GM06990 (cell line): Measurements from ENCODE around the gene OGDH.
A peak's percentile ranks its signal among the peaks of the same experiment; 100 is the strongest.

ENCODE experiments used
- DNase-seq: peaks from one replicate; pipeline ENCODE4 v3.0.0-alpha.2; 2011; ENCODE audit not compliant: insufficient read length; ENCODE audit errors: extremely low read depth
- H3K27me3 ChIP-seq: replicated peaks from 2 replicates; pipeline ENCODE4 v1.6.0; 2011; ENCODE audit warnings: low read length; ENCODE audit not compliant: control insufficient read depth, insufficient read depth
- H3K36me3 ChIP-seq: 2 replicates; pipeline ENCODE4 v1.5.1; 2011; ENCODE audit warnings: low read length; ENCODE audit not compliant: control insufficient read depth, insufficient read depth
- H3K4me3 ChIP-seq: replicated peaks from 2 replicates; pipeline ENCODE4 v1.5.1; 2011; ENCODE audit warnings: low read depth, mild to moderate bottlenecking, control low read depth, low read length
- TF ChIP-seq, protein P1 (sequence below): IDR thresholded peaks from 2 replicates; pipeline ENCODE4 v1.5.1; 2011; ENCODE audit warnings: low read length, control low read depth, mild to moderate bottlenecking, inconsistent platforms; ENCODE audit not compliant: insufficient read depth, poor library complexity, severe bottlenecking

OGDH gene

GRCh38 chr7:44733708-44734481, 127.5 kb downstream of the OGDH start:
- TF ChIP-seq, protein P1, sequence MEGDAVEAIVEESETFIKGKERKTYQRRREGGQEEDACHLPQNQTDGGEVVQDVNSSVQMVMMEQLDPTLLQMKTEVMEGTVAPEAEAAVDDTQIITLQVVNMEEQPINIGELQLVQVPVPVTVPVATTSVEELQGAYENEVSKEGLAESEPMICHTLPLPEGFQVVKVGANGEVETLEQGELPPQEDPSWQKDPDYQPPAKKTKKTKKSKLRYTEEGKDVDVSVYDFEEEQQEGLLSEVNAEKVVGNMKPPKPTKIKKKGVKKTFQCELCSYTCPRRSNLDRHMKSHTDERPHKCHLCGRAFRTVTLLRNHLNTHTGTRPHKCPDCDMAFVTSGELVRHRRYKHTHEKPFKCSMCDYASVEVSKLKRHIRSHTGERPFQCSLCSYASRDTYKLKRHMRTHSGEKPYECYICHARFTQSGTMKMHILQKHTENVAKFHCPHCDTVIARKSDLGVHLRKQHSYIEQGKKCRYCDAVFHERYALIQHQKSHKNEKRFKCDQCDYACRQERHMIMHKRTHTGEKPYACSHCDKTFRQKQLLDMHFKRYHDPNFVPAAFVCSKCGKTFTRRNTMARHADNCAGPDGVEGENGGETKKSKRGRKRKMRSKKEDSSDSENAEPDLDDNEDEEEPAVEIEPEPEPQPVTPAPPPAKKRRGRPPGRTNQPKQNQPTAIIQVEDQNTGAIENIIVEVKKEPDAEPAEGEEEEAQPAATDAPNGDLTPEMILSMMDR: no peak
- no peak for DNase-seq
- Histone ChIP-seq H3K4me3 (no peak overlapping the region), H3K36me3 (no peaks in the 10 kb centered on the region), H3K27me3 (no peaks in the 10 kb centered on the region)

DNA sequence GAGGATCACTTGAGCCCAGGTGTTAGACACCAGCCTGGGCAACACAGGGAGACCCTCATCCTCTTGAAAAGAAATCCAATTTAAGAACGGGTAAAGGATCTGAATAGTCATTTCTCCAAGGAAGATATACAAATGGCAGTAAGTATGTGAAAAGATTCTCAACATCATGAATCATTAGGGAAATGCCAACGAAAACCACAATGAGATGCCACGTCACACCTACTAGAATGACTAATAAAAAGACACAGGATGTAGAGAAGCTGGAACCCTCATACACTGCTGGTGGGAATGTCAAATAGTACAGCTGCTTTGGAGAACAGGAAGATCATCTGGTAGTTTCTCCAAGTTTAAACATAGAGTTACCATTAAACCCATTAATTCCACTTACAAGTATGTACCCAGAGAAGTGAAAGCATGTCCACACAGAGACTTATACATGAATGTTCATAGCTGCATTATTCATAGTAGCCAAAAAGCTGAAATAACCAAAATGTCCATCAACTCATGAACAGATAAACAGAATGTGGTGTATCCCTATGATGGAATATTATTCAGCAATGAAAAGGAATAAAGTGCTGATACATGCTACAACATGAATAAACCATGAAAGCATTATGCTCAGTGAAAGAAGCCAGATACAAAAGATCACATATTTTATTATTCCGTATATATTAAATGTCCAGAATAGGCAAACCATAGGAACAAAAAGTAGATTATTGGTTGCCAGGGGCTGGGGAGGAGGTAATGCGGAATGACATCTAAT, 129.2 kb downstream of the OGDH start:
- H3K36me3 ChIP-seq: no peaks in the 10 kb centered on the region
- H3K27me3 ChIP-seq: no peaks in the 10 kb centered on the region
- peak; percentile 75 for DNase-seq
- H3K4me3 ChIP-seq: no peak overlapping the region
- TF ChIP-seq, protein P1: no peak

DNA sequence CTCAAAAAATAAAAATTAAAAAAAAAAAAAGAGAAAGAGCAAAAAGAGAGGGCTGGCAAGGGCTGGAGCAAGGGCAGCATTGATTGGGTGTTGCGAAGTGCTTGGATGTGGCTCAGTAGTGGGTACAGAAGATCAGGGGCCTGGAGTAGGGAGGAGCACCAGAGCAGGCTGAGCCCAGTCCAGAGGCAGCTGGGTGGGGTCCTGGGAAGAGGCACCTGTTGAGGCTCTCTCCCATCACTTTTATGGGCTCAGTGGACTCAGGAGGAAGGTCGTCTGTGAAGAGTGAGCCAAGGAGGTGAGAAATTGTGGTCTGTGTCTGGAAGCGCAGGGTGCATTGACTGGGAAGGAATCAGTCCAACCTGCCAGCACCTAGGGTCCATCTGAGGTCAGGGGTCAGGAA, 130.5 kb downstream of the OGDH start:
- no peak for DNase-seq
- no peaks in the 10 kb centered on the region for H3K36me3 ChIP-seq
- H3K27me3 ChIP-seq: no peaks in the 10 kb centered on the region
- H3K4me3 ChIP-seq: no peak overlapping the region
- TF ChIP-seq, protein P1: no peak

GRCh38 chr7:44738051-44738723, 131.8 kb downstream of the OGDH start:
- no peak for DNase-seq
- TF ChIP-seq, protein P1: no peak
- no peak overlapping the region for H3K4me3 ChIP-seq
- H3K27me3 ChIP-seq: no peaks in the 10 kb centered on the region
- no peaks in the 10 kb centered on the region for H3K36me3 ChIP-seq

GRCh38 chr7:44738876-44739665, 132.6 kb downstream of the OGDH start:
- Histone ChIP-seq H3K27me3 (no peaks in the 10 kb centered on the region), H3K4me3 (no peak overlapping the region), H3K36me3 (no peaks in the 10 kb centered on the region)
- no peak for DNase-seq
- TF ChIP-seq, protein P1: no peak
